Nephron (organoid): ENCODE data around the gene PIP4K2A.
A peak's percentile ranks its signal among the peaks of the same experiment; 100 is the strongest.

Experiments used
- H3K27ac Mint-ChIP-seq, 3 experiments: 2 replicates each; pipeline ENCODE4 v1.8.0; 2020; ENCODE audit warnings: mixed read lengths in 3 of 3, mild to moderate bottlenecking in 2 of 3, moderate library complexity in 1 of 3
- H3K27me3 Mint-ChIP-seq: 2 replicates; pipeline ENCODE4 v1.8.0; 2021; ENCODE audit warnings: low read depth, mild to moderate bottlenecking, moderate library complexity, mixed read lengths
- H3K36me3 Mint-ChIP-seq: 2 replicates; pipeline ENCODE4 v1.8.0; 2020; ENCODE audit warnings: low read depth, mixed read lengths
- H3K4me1 Mint-ChIP-seq: 2 replicates; pipeline ENCODE4 v1.8.0; 2020; ENCODE audit warnings: mixed read lengths
- H3K4me3 Mint-ChIP-seq, 3 experiments: 2 replicates each; pipeline ENCODE4 v1.8.0; 2020; ENCODE audit warnings: mild to moderate bottlenecking in 3 of 3, mixed read lengths in 3 of 3, moderate library complexity in 2 of 3
- H3K9me3 Mint-ChIP-seq: 2 replicates; pipeline ENCODE4 v1.8.0; 2020; ENCODE audit warnings: mixed read lengths
- CTCF ChIP-seq, 3 experiments: fragments of 200-600 bp; sonication (generic); IDR thresholded peaks; one replicate each; pipeline ENCODE4 v1.5.0; 2021; ENCODE audit warnings: antibody characterized with exemption in 3 of 3; ENCODE audit not compliant: unreplicated experiment in 3 of 3

Gene PIP4K2A

GRCh38 chr10:22570733-22571430 lies 143.5 kb downstream of the PIP4K2A start:
- Mint-ChIP-seq H3K4me3 (no peak overlapping the region), H3K27ac (no peak overlapping the region), H3K36me3 (peaks cover 73% of the 10 kb centered on the region), H3K4me1 (no peaks in the 10 kb centered on the region), H3K9me3 (peaks cover 7% of the 10 kb centered on the region), H3K27me3 (no peaks in the 10 kb centered on the region)
- no peak for TF ChIP-seq CTCF (IDR thresholded peaks at IDR 0.05; ENCODE audit: unreplicated experiment in 3 of 3)

DNA sequence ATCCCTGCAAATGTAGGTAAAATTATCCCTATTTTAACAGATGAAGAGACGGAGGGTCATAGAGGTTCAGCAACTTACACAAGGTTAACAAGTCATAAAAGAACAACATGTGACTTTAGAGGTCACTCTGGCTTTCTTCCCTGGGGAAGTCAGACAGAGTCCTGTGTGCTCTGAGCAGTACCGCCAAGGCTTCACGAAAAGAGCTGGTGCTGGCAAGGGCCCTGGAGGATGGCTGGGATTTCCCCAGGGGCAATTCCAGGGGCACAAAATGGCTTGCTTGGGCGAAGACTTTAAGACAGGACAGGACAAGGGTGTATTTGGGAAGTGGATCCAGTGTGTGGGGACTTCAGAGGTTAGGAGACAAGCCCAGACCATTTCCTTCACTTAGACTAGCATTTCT lies 144.1 kb downstream of the PIP4K2A start:
- no peak overlapping the region for H3K4me3 Mint-ChIP-seq
- H3K27me3 Mint-ChIP-seq = no peaks in the 10 kb centered on the region
- no peak for TF ChIP-seq CTCF (IDR thresholded peaks at IDR 0.05; ENCODE audit: unreplicated experiment in 3 of 3)
- peaks cover 69% of the 10 kb centered on the region for H3K36me3 Mint-ChIP-seq
- peaks cover 7% of the 10 kb centered on the region for H3K9me3 Mint-ChIP-seq
- no peaks in the 10 kb centered on the region for H3K4me1 Mint-ChIP-seq
- H3K27ac Mint-ChIP-seq = no peak overlapping the region

- no peaks in the 10 kb centered on the region for H3K4me1 Mint-ChIP-seq
Observed at GRCh38 chr10:22568928-22569327, 145.4 kb downstream of the PIP4K2A start.

DNA sequence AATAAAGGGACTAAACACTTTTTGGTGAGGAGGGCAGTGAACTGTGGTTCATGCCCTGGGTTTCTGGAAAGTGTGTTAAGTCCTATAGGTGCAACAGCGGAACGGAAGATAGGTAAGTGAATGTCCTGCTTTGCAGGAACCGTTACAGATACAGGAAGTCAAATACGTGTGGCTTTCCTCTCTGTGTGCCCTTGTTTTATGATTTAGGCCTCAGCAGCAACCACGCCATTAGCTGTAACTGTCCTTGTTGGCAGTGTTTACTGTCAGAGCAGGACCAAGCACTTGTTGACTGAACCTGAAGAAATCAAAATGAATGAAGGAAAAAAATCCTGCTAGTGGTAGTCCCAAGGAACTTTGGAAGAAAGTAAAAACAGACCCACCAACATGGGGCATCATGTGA lies 150.3 kb downstream of the PIP4K2A start:
- TF ChIP-seq CTCF (IDR thresholded peaks at IDR 0.05; ENCODE audit: unreplicated experiment in 3 of 3) = no peak
- H3K27me3 Mint-ChIP-seq = peaks cover 3% of the 10 kb centered on the region
- H3K4me3 Mint-ChIP-seq = no peak overlapping the region
- peaks cover 43% of the 10 kb centered on the region for H3K36me3 Mint-ChIP-seq
- no peaks in the 10 kb centered on the region for H3K9me3 Mint-ChIP-seq
- peaks cover 29% of the 10 kb centered on the region for H3K4me1 Mint-ChIP-seq
- H3K27ac Mint-ChIP-seq = no peak overlapping the region

More at GRCh38 chr10:22568928-22569327, 145.4 kb downstream of the PIP4K2A start:
- H3K36me3 Mint-ChIP-seq = peaks cover 74% of the 10 kb centered on the region
- no peak overlapping the region for H3K27ac Mint-ChIP-seq
- H3K4me3 Mint-ChIP-seq = no peak overlapping the region
- TF ChIP-seq CTCF (IDR thresholded peaks at IDR 0.05; ENCODE audit: unreplicated experiment in 3 of 3) = no peak
- peaks cover 7% of the 10 kb centered on the region for H3K9me3 Mint-ChIP-seq
- H3K27me3 Mint-ChIP-seq = no peaks in the 10 kb centered on the region

DNA sequence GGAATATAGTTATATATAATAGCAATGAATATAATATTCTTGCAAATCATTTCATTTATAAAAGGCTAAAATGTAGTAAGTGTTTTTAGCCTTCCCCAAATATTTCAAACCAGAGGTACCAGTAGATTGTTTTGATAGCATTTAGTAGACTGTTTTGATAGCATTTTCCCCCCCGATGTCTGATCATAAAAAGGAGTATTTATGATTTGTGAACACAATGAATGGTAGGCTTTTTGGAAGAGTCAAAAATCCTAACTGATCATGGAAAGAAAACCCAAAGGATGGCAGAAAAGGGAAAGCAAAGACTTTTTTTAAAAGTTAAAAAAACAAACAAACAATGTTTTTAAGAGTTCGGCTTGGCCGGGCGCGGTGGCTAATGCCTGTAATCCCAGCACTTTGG lies 152.5 kb downstream of the PIP4K2A start:
- TF ChIP-seq CTCF (IDR thresholded peaks at IDR 0.05; ENCODE audit: unreplicated experiment in 3 of 3) = no peak
- no peaks in the 10 kb centered on the region for H3K9me3 Mint-ChIP-seq
- no peak overlapping the region for H3K4me3 Mint-ChIP-seq
- H3K4me1 Mint-ChIP-seq = peaks cover 46% of the 10 kb centered on the region
- H3K27ac Mint-ChIP-seq = no peak overlapping the region
- peaks cover 28% of the 10 kb centered on the region for H3K36me3 Mint-ChIP-seq
- H3K27me3 Mint-ChIP-seq = peaks cover 3% of the 10 kb centered on the region

DNA sequence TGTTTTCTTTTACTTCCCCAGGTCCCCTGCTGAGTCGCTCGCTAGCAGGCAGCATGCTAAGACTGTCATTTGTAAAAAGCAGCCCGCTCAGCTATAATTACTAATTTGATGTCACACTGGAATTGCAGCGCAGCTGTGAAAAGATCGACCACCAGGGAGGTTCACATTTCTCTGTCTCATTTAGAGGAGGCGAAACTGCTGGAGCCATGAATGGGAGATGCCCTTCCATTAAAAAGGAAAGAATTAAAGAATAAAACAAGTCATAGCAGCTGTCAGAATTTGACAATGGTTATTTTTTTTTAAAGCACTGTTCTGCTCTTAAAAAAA lies 153.5 kb downstream of the PIP4K2A start:
- no peak overlapping the region for H3K4me3 Mint-ChIP-seq
- peaks cover 18% of the 10 kb centered on the region for H3K36me3 Mint-ChIP-seq
- H3K9me3 Mint-ChIP-seq = no peaks in the 10 kb centered on the region
- peaks cover 49% of the 10 kb centered on the region for H3K4me1 Mint-ChIP-seq
- peaks cover 3% of the 10 kb centered on the region for H3K27me3 Mint-ChIP-seq
- TF ChIP-seq CTCF (IDR thresholded peaks at IDR 0.05; ENCODE audit: unreplicated experiment in 3 of 3) = no peak
- H3K27ac Mint-ChIP-seq = peak overlapping the region; percentile 0 to 44 (median 10)
